ENCODE measurements around the gene ELMO3.

ELMO3 gene, protein sequence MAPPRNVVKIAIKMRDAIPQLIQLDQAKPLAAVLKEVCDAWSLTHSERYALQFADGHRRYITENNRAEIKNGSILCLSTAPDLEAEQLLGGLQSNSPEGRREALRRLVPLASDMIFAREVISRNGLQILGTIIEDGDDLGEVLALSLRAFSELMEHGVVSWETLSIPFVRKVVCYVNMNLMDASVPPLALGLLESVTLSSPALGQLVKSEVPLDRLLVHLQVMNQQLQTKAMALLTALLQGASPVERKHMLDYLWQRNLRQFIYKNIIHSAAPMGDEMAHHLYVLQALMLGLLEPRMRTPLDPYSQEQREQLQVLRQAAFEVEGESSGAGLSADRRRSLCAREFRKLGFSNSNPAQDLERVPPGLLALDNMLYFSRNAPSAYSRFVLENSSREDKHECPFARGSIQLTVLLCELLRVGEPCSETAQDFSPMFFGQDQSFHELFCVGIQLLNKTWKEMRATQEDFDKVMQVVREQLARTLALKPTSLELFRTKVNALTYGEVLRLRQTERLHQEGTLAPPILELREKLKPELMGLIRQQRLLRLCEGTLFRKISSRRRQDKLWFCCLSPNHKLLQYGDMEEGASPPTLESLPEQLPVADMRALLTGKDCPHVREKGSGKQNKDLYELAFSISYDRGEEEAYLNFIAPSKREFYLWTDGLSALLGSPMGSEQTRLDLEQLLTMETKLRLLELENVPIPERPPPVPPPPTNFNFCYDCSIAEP

DNA sequence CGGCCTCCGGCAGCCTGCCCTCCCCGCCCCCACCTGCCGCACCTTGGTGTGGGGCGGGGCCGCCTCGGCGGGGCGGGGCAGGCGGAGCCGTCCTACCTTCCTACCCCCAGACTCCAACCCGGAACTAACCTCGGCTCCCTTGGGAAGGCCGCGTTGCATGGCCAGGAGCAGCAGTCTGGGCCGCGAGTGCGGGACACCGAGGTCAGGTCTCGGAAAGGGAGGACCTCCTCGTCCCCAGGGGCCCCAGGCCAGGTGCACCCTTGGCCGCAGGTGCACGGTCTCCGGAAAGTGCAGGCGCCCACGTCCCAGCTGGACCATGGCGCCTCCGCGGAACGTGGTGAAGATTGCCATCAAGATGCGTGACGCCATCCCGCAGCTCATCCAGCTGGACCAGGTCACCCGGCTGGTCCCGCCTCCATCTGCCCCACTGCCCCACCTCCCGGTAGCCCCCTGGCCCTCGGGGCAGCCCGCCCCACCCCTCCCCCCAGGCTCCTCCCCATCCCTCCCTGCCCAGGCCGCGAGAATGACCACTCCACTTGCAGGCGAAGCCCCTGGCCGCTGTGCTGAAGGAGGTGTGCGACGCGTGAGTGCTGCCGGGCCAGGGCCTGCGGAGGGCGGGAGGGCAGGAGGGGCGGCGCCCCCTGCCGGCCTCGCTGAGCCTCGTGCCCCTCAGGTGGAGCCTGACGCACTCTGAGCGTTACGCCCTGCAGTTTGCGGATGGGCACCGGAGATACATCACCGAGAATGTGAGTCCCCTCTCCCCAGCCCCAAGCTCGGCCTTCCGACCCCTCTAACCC is at the start of gene ELMO3:
Gene ELMO3, plus strand, starts transcription at position 121 of the 797 bp plus-strand sequence. Its CDS starts 196 bp downstream, at position 317.
- no peak for DNase-seq (ENCODE audit: low read depth in 2 of 2)

DNA sequence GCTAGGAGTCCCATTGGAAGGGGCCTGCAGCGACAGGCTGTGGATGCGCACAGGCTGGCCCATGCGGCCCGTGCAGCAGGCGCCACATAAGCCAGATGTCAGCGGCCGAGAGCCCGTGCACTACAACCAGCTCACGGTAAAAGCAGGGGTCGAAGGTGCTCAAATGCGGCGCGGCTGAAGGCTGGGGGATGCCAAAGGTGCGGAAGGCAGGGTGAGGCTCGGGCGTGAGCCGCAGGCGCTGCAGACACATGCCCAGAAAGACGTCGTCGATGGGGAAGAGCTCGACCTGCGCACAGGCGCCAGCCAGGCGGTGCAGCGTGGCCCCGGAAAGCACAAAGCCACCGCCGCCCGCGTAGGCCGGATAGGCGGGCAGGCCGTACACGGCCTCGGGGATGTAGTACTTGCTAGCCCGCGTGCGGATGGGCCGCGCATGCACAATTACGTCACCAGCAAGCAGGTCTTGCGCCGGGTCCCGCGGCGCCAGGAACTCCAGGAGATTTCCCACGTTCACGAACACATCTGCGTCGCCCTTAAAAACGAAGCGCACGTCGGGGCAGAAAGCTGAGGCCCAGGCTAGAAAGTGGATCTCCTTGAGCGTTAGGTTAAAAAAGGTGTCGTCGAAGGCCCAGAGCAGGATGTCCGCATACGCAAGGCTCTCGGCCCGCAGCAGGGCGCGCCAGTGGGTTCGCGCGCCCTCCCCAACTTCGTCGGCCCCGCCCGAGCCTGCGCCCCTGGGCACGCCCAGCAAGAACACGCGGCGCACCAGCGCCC is 49.5 kb upstream of the ELMO3 start:
- no peak for DNase-seq (ENCODE audit: low read depth in 2 of 2)

DNA sequence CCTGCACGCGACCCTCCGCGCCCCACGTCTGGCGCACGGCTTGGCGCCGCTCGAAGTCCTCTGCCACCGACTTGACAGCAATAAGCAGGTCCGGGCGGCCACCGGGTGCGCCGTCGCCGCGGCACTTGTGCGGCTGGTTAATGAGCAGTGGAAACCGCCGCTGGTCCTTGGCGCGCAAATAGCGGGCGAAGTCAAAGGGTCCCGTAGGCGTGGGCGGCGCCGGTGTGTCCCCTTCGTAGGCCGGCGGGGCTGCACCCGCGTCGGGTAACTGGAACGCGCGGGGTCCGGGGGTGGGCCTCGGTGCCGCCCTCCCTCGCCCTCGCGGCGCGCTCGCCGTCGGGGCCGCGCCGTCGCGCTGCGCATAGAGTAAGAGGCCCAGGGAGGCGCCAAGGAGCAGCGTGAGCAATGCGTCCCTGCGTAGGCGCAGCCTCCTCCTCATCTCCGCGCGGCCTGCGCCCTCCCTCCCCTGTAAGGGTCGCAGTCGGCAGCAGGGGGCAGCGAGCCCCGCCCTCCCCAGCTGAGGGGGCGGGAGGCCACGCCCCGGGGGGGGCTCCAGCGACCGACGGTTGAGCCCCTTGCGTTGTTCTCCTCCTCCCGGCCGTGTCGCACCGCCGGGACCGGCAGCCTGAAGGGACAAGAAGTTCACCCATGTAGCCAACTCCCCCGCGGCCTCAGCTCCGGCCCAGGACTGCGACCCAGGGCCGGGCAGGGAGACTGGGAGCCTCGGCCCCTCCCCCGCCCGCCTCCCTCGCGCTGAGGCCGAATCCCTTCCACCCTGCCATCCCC is 48.7 kb upstream of the ELMO3 start:
- DNase-seq (ENCODE audit: low read depth in 2 of 2): no peak

DNA sequence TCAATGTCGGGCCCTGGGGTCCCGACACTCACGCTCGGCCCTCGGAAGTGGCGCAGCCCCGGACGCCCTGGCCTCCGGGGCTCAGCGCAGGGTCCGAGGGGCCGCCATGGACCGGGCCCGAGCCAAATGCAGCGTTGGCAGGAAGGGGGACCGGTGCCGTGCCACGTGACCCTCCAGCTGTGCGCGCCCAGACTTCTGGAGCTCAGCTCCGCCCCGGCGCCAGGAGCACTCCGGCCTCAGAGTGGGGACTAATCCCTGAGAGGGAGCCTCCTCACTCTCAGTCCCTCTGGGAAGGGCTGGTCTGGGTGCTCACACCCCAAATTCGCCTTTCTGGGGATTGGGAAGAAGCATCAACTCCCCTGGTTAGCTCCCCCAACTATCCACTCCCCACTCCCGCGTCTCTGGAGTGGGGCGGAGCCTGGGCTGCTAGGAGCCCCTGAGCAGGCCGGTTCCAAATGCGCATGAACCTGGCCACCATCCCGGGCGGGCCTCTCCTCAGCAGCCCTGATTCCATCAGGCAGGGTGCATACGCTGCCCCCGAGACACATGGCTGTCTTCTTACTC is 48.0 kb upstream of the ELMO3 start, which contains the start of gene B3GNT9:
Gene B3GNT9, minus strand, starts transcription at position 166 of the 564 bp plus-strand sequence. CDS start 513 bp downstream, outside the sequence.
- no peak for DNase-seq (ENCODE audit: low read depth in 2 of 2)

DNA sequence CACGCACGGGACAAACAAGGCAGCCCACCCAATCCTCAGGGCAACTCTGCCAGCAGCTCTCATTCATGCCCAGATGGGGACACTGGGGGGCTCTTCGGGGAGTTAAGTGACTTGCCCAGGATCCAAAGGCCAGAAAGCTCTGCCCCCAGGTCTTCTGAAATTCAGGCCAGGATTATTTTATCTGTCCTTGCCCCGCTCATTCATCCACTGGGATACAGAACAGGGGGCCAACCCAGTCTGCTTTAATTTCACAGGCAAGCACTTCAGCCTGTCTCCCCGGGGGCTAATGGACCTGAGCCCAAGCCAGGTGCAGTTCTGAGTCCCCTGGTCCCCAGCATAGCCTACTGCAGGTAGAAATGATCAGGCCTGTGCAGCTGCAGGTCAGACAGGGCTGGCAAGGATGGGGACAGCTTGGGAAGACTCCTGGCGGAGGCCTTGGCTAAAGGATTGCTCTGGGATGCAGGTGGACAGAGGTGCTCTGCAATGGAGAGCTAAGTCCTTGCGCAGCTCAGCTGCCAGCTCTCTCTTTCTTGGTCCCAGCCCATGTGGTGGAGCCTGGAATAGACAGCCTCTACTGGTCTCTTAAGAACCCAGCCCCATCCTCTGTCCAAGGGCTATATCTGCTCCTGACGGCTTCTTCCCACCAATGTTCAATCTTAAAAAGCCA is 47.4 kb upstream of the ELMO3 start:
- no peak for DNase-seq (ENCODE audit: low read depth in 2 of 2)

DNA sequence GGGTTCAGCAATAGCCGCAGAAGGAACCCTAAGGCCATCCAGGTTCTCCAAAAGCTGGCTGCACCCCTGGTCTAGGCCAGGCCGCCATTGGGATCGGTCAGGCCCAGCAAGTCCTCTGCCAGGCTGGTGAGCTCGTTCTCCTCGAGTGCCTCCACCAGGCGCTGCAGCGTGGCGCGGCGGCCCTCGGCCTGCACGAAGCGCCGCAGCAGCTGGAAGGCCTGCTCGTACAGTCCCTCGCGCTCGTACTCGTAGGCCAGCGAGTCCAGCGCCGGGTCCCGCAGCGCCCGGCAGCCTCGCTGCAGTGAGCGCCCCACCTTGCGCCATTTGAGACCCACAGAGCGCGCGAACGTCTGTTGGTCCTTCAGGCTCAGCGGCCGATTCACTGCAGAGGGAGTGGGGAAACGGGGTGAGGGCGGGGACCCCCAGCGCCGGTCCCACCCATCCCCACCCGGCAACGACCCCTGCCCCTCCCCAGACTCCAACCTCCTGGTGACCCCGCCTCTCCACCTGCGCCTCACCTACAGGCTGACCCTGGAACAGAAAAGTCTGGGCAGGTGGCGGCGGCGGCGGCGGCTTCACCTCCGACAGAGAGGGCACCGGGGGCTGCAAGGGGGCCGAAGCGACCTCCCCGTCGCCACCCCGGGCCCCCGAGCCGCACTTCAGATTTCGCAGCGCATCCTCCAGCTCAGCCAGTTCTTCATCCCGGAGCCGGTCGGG is 44.2 kb upstream of the ELMO3 start:
- DNase-seq (ENCODE audit: low read depth in 2 of 2): no peak

DNA sequence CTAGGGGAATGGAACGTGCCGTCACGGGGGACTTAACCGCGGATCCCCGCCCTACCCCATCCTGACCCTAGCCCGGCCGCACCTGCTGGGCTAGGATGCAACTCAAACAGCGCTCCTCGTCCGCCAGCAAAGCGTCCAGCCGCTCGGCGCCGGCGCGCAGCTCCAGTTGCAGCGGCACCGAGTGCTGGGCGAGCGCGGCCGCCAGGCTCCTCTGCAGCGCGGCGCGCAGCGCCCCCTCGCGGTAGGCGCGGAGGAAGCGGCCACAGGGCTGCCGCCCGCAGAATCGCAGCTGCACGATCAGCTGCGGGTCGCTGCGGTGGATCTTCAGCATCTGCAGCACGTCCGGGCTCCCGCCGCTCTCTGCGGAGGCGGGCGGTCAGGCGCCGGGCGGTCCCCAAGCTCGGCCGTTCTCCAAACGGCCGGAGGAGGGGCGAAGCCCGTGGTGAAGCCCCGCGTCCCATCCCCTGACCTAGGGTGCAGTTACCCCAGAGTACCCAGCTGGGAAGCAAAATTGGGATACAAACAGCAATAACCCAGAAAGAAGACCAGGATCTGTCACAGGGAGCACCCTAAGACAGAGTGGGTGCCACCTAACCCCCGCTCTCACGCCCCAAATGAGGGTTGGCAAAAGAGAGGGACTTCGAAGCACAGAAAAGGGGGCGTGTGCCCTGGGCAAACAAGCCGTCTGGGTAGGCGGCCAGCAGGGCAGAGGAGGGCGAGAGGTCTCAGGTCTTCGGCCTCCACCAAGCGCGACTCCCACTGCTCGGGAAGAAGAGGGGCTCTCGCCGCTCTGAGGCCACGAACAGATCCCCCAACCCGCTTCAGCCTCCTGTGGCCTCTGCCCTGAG is 43.4 kb upstream of the ELMO3 start:
- DNase-seq (ENCODE audit: low read depth in 2 of 2): peak; percentile 50 to 56

DNA sequence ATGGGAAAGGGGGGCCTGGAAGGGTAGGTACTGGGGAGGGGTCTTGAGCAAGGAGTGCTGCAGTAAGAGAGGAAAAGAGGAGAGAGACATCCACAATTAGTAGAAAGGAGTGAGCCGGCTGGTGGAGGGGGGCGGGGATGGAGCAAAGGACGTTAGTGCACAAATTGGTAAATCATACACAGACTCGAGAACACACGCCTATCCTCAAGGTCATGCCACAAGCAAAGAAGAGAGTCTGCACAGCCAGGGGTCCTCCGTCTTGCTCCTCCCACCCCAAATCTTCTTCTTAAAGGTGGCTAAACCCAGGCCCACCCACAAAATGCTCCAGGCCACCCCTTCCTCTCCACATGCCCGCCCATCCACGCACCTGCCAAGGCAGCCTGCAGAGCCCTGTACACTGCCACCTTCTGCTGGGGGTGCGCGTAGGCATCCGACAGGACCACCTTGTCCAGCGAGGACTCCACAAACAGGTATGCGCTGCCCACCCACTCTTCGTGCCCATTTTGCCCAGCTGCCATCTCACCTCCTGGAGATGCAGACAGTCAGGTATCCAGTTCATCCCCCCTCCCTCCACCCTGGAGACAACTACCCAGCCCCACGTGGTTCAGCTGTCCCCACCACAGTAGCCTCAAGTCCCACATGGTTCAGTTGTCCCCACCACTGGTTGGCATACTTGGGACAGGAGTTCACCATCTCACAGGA is 42.6 kb upstream of the ELMO3 start:
- DNase-seq (ENCODE audit: low read depth in 2 of 2): no peak

DNA sequence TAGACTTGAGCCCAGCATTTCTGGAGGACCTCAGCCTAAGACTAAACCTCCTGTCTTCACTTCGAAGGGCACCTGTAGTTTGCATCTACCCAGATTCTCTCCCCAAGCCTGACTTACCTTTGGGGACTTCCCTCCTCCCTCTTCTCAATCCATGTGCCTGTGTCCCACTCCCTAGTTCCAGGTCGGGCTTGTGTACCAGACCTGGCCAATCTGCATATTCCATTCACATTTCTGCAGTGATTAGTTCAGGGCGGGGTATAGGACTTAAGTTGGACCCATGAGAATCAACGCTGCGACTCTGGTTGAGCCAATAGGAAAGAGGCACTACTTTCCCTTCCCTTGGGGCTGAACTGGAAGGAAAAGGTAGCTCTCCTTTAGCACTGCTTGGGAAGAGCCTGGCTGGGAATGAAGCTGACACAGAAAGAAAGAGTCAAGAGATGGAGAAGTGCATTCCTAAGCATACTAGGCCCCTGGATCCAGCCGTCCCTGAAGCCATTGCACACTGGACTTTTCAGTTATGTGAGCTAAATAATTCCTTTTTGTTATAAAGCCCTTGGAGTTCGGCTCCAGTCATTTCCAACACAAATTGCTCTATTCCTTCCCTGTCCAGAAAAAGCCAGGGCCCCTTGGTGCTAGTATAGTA is 41.7 kb upstream of the ELMO3 start:
- DNase-seq (ENCODE audit: low read depth in 2 of 2): no peak

DNA sequence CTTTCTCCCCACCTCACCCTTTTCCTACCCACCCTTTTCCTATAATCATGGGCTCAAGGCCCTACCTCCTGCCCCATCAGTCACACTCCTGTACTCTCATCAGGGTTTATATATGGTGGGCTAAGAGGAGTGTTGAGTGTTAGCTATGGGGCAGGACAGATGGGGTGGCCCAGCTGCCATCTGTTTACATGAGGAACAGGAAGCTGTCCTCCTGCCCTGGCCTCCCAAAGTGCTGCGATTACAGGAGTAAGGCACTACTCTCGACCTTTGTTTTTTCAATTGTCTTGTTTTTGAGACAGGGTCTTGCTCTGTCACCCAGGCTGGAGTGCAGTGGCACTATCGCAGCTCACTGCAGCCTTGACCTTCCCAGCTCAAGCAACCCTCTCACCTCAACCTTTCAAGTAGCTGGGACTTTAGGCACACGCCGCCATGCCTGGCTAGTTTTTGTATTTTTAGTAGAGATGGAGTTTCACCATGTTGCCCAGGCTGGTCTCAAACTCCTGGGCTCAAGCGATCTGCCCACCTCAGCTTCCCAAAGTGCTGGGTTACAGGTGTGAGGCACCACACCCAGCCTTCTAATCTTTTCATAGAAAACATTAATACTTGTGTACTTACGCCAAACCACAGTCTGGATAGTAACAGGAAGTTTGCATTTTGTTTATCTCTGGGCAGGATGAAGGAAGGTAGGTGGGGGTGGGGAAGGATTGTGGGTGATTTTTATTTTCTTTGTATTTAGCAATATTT is 40.9 kb upstream of the ELMO3 start:
- no peak for DNase-seq (ENCODE audit: low read depth in 2 of 2)

DNA sequence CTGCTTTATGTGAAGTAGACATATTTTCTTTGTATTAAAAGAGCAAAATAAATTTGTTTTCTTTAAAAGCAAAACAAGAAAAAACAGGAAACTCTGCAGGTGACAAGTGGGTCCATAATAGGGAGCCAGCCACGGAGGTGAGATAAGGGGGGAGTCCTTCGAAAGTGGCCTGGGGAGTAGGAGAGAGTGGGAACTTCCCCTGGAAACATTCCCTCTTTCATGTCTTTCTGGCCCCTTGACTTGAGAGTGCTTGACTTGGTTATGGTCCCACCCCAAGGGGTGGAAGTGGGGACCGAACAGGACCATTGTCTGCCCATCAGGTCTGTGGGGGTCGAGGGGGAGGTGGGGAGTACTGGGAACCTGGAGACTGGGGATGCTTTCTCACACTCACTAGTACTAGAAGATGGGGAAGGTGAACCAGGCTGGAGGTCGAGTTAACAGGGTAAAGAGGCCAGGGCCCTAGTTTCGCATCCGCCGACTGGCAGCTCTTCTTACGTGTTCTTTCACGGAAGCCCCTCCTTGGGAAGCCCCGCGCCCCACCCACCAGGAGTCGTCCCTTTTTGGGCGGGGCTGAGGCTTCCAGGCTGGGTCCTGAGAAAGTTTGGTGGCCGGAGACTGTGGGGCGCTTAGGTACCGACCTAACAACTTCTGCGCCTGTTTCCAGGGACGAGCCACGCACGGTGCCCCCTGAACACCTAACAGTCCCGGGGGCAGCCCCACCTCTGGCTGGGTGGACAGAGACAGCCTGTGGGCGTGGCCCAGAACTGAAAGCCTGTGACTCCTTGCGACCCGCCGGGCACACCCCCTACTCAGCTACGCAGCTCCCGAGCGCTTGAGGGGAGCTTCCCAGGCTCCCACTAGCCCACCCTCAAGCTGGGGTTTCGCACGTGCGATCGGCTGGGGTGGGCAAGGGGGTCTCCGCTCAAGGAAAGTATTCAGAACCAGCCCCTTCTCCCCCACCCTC is 40.0 kb upstream of the ELMO3 start:
- DNase-seq (ENCODE audit: low read depth in 2 of 2): peak; percentile 37 to 68

DNA sequence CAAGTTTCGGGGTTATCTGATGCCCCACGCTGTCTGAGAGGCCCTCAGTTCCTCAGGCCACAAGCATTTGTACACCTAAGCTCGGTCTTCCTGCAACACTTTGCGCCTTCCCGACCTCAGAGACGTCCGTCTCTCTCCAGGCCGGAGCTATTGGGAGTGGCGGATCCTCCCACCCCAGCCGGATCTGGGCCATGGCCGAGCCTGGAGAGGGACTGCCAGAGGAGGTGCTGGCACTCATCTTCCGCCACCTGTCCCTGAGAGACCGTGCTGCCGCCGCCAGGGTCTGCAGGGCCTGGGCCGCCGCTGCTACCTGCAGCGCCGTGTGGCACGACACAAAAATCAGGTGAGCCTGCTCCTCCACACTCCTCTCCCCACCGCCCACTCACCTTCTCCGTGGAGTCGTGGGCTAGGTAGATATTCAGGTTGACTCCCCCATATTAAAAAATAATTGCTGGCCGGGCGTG is 37.3 kb upstream of the ELMO3 start:
- DNase-seq (ENCODE audit: low read depth in 2 of 2): no peak

DNA sequence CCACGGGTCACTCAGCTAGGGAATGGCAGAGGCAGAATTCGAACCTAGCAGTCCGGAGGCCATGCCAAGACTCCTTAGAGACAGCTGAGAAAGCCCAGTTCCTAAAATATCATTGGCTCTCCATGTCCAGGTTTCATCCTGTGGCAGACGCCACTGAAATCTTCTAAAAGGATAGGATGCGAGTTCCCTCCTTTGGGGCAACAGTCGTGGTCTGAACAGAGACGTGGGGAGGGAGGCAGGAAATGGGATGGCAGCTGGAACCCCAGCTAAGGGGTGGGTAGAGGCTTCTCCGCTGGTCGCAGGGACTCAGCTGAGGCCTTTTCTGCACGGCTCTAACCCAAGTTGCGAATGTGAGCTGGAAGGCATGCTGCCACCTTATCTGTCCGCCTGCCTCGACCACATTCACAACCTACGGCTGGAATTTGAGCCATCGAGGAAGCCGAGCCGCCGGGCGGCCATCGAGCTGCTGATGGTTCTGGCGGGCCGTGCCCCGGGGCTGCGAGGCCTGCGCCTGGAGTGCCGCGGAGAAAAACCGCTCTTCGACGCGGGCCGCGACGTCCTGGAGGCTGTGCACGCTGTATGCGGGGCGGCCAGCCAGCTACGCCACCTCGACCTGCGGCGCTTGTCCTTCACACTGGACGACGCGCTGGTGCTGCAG is 36.3 kb upstream of the ELMO3 start:
- DNase-seq (ENCODE audit: low read depth in 2 of 2): no peak
